Glutamatergic neuron (in vitro differentiated cells): ENCODE results near the gene NEK5. TPM values are rescaled to one million over a fixed set of nuclear protein-coding genes. Genes with fewer than 3 reads are reported as not detected.
A peak's percentile ranks its signal among the peaks of the same experiment; 100 is the strongest.
"Not testable (repeated sequence)": the region's sequence is repeated elsewhere in the genome, so short reads cannot be mapped to it uniquely, and the experiment has no call there.

Source experiments
- DNase-seq: peaks from one replicate; pipeline ENCODE4 v3.0.0; 2022
- H3K27ac Mint-ChIP-seq: one replicate; pipeline ENCODE4 v1.8.0; 2020; ENCODE audit warnings: mild to moderate bottlenecking, mixed read lengths, inconsistent platforms; ENCODE audit not compliant: unreplicated experiment
- H3K27me3 Mint-ChIP-seq: one replicate; pipeline ENCODE4 v1.8.0; 2020; ENCODE audit warnings: mild to moderate bottlenecking, moderate library complexity, mixed read lengths, inconsistent platforms; ENCODE audit not compliant: unreplicated experiment
- H3K36me3 Mint-ChIP-seq: one replicate; pipeline ENCODE4 v1.8.0; 2020; ENCODE audit warnings: mild to moderate bottlenecking, mixed read lengths, inconsistent platforms; ENCODE audit not compliant: unreplicated experiment
- H3K4me1 Mint-ChIP-seq: one replicate; pipeline ENCODE4 v1.8.0; 2020; ENCODE audit warnings: mild to moderate bottlenecking, low read depth, mixed read lengths, inconsistent platforms; ENCODE audit not compliant: unreplicated experiment
- H3K4me3 Mint-ChIP-seq: one replicate; pipeline ENCODE4 v1.8.0; 2020; ENCODE audit warnings: mild to moderate bottlenecking, mixed read lengths, inconsistent platforms; ENCODE audit not compliant: unreplicated experiment
- H3K9me3 Mint-ChIP-seq: one replicate; pipeline ENCODE4 v1.8.0; 2020; ENCODE audit warnings: mild to moderate bottlenecking, moderate library complexity, mixed read lengths, inconsistent platforms; ENCODE audit not compliant: unreplicated experiment
- CTCF ChIP-seq: fragments of 200-600 bp; sonication (generic); IDR thresholded peaks from one replicate; pipeline ENCODE4 v1.5.0; 2021; ENCODE audit not compliant: partially characterized antibody, unreplicated experiment
- long read RNA-seq: library from polyadenylated mRNA; unstranded; transcript quantifications from one replicate; pipeline ENCODE4 v2.0.0, GENCODE V29; 2020; ENCODE audit not compliant: unreplicated experiment
- total RNA-seq: library from RNA; stranded (reverse); fragmentation: NEBNext Ultra II Directional; extraction: Animal tissue kit (Norgen Biotek cat#: 25700); gene quantifications from one replicate; pipeline ENCODE4 v1.2.1, GENCODE V29; 2021; ENCODE audit not compliant: unreplicated experiment

NEK5 gene
- not detected for total RNA-seq
- long read RNA-seq, partial matches to known transcripts: 0 of 1 reads
- long read RNA-seq, other reads (novel, unspliced or antisense): 1 of 1 reads

- peak; percentile 67 for TF ChIP-seq CTCF
- DNase-seq: peak; percentile 89
- Mint-ChIP-seq H3K27me3 (peaks cover 2% of the 10 kb centered on the region), H3K4me1 (peaks cover 5% of the 10 kb centered on the region), H3K9me3 (no peaks in the 10 kb centered on the region), H3K27ac (no peak within 1 kb of the TSS), H3K4me3 (peak within 1 kb of the TSS; percentile 89), H3K36me3 (peaks cover 12% of the 10 kb centered on the region)
Measured at GRCh38 chr13:52128714-52129700, at the start of gene NEK5. TSS of gene NEK5 (minus strand) at chr13:52129073. CDS start at chr13:52127482, 1,591 bp downstream.

GRCh38 chr13:52177276-52177675 lies 48.4 kb upstream of the NEK5 start:
- no peak for TF ChIP-seq CTCF
- H3K36me3 Mint-ChIP-seq: no peaks in the 10 kb centered on the region
- H3K27me3 Mint-ChIP-seq: no peaks in the 10 kb centered on the region
- no peak overlapping the region for H3K4me3 Mint-ChIP-seq
- no peak for DNase-seq
- no peaks in the 10 kb centered on the region for H3K9me3 Mint-ChIP-seq
- no peak overlapping the region for H3K27ac Mint-ChIP-seq
- H3K4me1 Mint-ChIP-seq: no peaks in the 10 kb centered on the region

DNA sequence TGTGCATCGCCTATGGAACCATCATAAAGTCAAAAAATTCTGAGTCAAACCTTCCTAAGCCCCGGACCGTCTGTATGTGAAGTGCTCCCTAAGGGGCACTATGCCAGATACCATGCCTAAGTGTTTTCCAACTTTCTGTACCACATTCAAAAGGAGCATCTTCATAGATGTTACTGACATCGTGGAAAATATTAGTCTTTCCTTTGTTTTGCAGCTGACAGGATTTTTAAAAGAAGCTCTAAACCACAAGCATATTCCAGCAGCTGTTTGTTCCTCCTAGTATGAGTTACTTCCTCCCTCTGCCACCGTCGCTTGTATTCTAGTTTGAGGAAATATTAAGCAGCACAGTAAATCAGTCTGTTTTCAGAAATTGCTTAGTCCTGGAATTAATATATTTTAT lies 45.1 kb upstream of the NEK5 start:
- not testable (repeated sequence) for H3K27ac Mint-ChIP-seq, H3K4me1 Mint-ChIP-seq, H3K4me3 Mint-ChIP-seq, H3K27me3 Mint-ChIP-seq, H3K36me3 Mint-ChIP-seq, H3K9me3 Mint-ChIP-seq, DNase-seq

DNA sequence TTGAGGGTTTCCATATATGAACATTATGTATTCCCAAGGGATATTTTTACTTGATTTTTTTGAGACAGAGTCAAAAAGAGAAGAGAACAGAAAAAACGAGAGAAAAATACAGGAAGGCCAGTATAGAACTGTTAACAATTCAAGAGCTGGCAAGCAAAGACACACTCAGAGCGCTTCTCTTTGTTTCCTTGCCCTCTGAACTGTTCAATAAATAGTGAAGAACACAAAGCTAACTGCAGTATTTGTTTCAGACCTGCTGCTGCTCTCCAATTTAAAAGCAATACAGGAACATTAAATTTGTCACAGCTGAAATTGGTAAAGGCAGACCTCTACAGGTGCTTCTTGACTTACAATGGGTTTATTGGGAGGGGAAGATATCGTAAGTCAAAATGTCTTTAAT lies 44.5 kb upstream of the NEK5 start:
- no peak for TF ChIP-seq CTCF
- H3K27me3 Mint-ChIP-seq: no peaks in the 10 kb centered on the region
- H3K4me1 Mint-ChIP-seq: no peaks in the 10 kb centered on the region
- H3K4me3 Mint-ChIP-seq: no peak overlapping the region
- no peaks in the 10 kb centered on the region for H3K9me3 Mint-ChIP-seq
- no peak for DNase-seq
- H3K27ac Mint-ChIP-seq: no peak overlapping the region
- no peaks in the 10 kb centered on the region for H3K36me3 Mint-ChIP-seq

DNA sequence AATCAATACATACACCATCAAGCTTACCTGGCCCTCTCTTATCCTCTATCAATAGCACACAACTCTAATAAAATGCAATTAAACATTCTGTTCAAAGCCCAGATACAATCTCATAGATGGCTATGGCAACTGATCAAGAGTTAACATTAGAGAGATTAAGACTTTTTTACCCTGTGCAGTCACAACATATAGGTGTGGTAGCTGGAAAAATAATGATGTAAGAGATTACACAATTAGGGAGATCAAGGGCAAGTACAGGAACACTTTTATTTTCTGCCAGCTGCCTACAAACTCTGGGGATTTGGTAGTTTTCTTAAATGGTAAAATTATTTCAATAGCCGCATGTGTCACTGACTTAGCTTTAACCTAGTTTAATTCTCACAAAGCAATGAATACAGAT lies 42.8 kb upstream of the NEK5 start:
- H3K27ac Mint-ChIP-seq, H3K9me3 Mint-ChIP-seq, H3K36me3 Mint-ChIP-seq, H3K27me3 Mint-ChIP-seq, H3K4me1 Mint-ChIP-seq, H3K4me3 Mint-ChIP-seq, DNase-seq: not testable (repeated sequence)

GRCh38 chr13:52170828-52171391 lies 42.0 kb upstream of the NEK5 start:
- DNase-seq, H3K4me3 Mint-ChIP-seq, H3K9me3 Mint-ChIP-seq, H3K4me1 Mint-ChIP-seq, H3K27me3 Mint-ChIP-seq, H3K27ac Mint-ChIP-seq, H3K36me3 Mint-ChIP-seq: not testable (repeated sequence)
